Neural progenitor cell (in vitro differentiated cells): ENCODE results near the gene SLC11A2. TPM values are rescaled to one million over a fixed set of nuclear protein-coding genes. Genes with fewer than 3 reads are reported as not detected.
A peak's percentile ranks its signal among the peaks of the same experiment; 100 is the strongest.

Experiments
- DNase-seq: peaks from one replicate; pipeline ENCODE4 v3.0.0-alpha.2; 2016; ENCODE audit warnings: low spot score
- H2AFZ ChIP-seq: fragments of 200-600 bp; sonication (generic); replicated peaks from 2 replicates; pipeline ENCODE4 v1.6.1; 2016; ENCODE audit warnings: antibody characterized with exemption
- H3F3A ChIP-seq: fragments of 200-600 bp; sonication (generic); 2 replicates; pipeline ENCODE4 v1.6.1; 2016; ENCODE audit warnings: antibody characterized with exemption, low read depth
- H3K27ac ChIP-seq: fragments of 200-600 bp; sonication (generic); 2 replicates; pipeline ENCODE4 v1.5.1; 2016; ENCODE audit warnings: mild to moderate bottlenecking
- H3K27me3 ChIP-seq: fragments of 200-600 bp; sonication (generic); 2 replicates; pipeline ENCODE4 v1.6.1; 2016; ENCODE audit warnings: mild to moderate bottlenecking, moderate library complexity
- H3K36me3 ChIP-seq: fragments of 200-600 bp; sonication (generic); 2 replicates; pipeline ENCODE4 v1.5.1; 2016
- H3K4me1 ChIP-seq: fragments of 200-600 bp; sonication (generic); 2 replicates; pipeline ENCODE4 v1.6.1; 2016; ENCODE audit warnings: mixed run types
- H3K4me2 ChIP-seq: fragments of 200-600 bp; sonication (generic); 2 replicates; pipeline ENCODE4 v1.6.1; 2016
- H3K4me3 ChIP-seq: fragments of 200-600 bp; sonication (generic); 2 replicates; pipeline ENCODE4 v1.5.1; 2016
- H3K79me2 ChIP-seq: fragments of 200-600 bp; sonication (generic); 2 replicates; pipeline ENCODE4 v1.6.1; 2016; ENCODE audit warnings: low read depth
- H3K9ac ChIP-seq: fragments of 200-600 bp; sonication (generic); 2 replicates; pipeline ENCODE4 v1.6.1; 2016
- H3K9me3 ChIP-seq: fragments of 200-600 bp; sonication (generic); 2 replicates; pipeline ENCODE4 v1.5.1; 2016; ENCODE audit warnings: low read depth
- H4K20me1 ChIP-seq: fragments of 200-600 bp; sonication (generic); 2 replicates; pipeline ENCODE4 v1.6.1; 2016; ENCODE audit warnings: low read depth
- H3K27ac Mint-ChIP-seq: 3 replicates; pipeline ENCODE4 v1.8.0; 2021; ENCODE audit warnings: mixed read lengths
- H3K27me3 Mint-ChIP-seq: 2 replicates; pipeline ENCODE4 v1.8.0; 2022; ENCODE audit warnings: low read depth, mild to moderate bottlenecking, inconsistent platforms, moderate library complexity, mixed read lengths; ENCODE audit not compliant: insufficient read depth
- H3K36me3 Mint-ChIP-seq: 3 replicates; pipeline ENCODE4 v1.8.0; 2021; ENCODE audit warnings: mixed read lengths
- H3K4me1 Mint-ChIP-seq: 3 replicates; pipeline ENCODE4 v1.8.0; 2021; ENCODE audit warnings: mixed read lengths
- H3K4me3 Mint-ChIP-seq: 3 replicates; pipeline ENCODE4 v1.8.0; 2021; ENCODE audit warnings: mild to moderate bottlenecking, moderate library complexity, mixed read lengths
- H3K9me3 Mint-ChIP-seq: 3 replicates; pipeline ENCODE4 v1.8.0; 2020; ENCODE audit warnings: mixed read lengths
- CTCF ChIP-seq: fragments of 200-600 bp; sonication (generic); IDR thresholded peaks from 2 replicates; pipeline ENCODE4 v1.5.1; 2017; ENCODE audit warnings: antibody characterized with exemption, mild to moderate bottlenecking
- EZH2 ChIP-seq: fragments of 200-600 bp; sonication (generic); IDR thresholded peaks from 2 replicates; pipeline ENCODE4 v1.6.1; 2017; ENCODE audit warnings: antibody characterized with exemption, mild to moderate bottlenecking, moderate library complexity
- EZH2phosphoT487 ChIP-seq: fragments of 200-600 bp; sonication (generic); IDR thresholded peaks from 2 replicates; pipeline ENCODE4 v1.6.1; 2017; ENCODE audit warnings: antibody characterized with exemption
- total RNA-seq: library from RNA; depleted of rRNA; stranded (reverse); fragments of >200 nt; gene quantifications from 2 replicates; pipeline ENCODE4 v1.2.3, GENCODE V29; 2015; ENCODE audit warnings: low replicate concordance

SLC11A2 gene
- total RNA-seq, 1 donor from 2014 or later: 62.7 TPM

GRCh38 chr12:50988051-50988450 is 38.1 kb downstream of the SLC11A2 start:
- H3K36me3 ChIP-seq: no peaks in the 10 kb centered on the region
- no peak overlapping the region for H3K4me3 Mint-ChIP-seq
- H3K27me3 Mint-ChIP-seq: peaks cover 2% of the 10 kb centered on the region
- no peak overlapping the region for H3K4me2 ChIP-seq
- no peaks in the 10 kb centered on the region for H3K4me1 ChIP-seq
- no peak for DNase-seq
- H3K27ac ChIP-seq: no peak overlapping the region
- no peak overlapping the region for H3K9ac ChIP-seq
- peaks cover 11% of the 10 kb centered on the region for H3F3A ChIP-seq
- no peaks in the 10 kb centered on the region for H3K9me3 Mint-ChIP-seq
- no peaks in the 10 kb centered on the region for H3K9me3 ChIP-seq
- H3K27ac Mint-ChIP-seq: no peak overlapping the region
- no peaks in the 10 kb centered on the region for H3K27me3 ChIP-seq
- H3K36me3 Mint-ChIP-seq: peaks cover 21% of the 10 kb centered on the region
- no peak overlapping the region for H2AFZ ChIP-seq
- H4K20me1 ChIP-seq: peaks cover 3% of the 10 kb centered on the region
- TF ChIP-seq EZH2phosphoT487 (no peak), CTCF (no peak)
- H3K4me1 Mint-ChIP-seq: no peaks in the 10 kb centered on the region
- H3K79me2 ChIP-seq: no peaks in the 10 kb centered on the region
- no peak overlapping the region for H3K4me3 ChIP-seq

DNA sequence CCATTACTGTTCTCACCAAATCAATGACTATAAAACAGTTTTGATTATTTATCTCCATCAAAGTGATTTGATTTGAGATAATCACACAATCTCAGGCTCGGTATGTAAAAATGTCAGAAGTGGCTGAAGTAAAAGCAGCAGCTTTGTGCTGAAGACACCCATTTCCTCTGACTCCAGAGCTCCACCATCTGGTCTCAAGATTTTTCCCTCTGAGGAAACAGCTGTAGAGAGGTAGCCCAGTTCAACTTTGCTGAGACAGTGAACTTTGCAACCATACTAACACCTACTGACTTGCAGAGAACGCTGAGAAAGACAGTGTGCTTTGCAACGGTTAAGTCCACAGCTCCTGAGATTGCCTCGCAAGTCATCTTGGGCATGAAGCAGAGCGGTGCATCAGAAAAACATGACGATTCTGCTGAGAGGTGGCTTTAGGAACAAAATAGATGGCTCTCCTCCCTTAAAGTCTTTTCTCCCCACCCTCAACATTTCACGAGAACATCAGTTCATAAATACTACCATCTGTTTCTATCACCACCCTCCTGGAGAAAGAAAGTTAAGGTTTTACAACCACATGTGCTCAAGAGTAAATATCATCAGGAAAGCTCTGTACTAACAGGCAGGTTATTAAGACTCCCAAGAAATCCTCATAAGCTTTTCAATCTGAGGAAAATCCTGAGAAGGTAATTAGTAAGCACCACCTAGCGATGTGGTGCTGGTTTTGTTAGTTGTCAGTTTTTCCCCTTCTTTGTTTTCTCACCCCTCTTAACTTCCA is 39.0 kb downstream of the SLC11A2 start:
- peak overlapping the region; percentile 11 for H3K27ac Mint-ChIP-seq
- no peaks in the 10 kb centered on the region for H3K4me1 ChIP-seq
- DNase-seq: peak; percentile 50

GRCh38 chr12:50985322-50985721 is 40.9 kb downstream of the SLC11A2 start:
- peaks cover 6% of the 10 kb centered on the region for H3K4me1 Mint-ChIP-seq
- no peaks in the 10 kb centered on the region for H3K9me3 Mint-ChIP-seq
- Histone ChIP-seq H3K9me3 (no peaks in the 10 kb centered on the region), H4K20me1 (peaks cover 3% of the 10 kb centered on the region), H3K4me2 (no peak overlapping the region), H3K79me2 (no peaks in the 10 kb centered on the region), H3K27ac (no peak overlapping the region), H3K4me1 (no peaks in the 10 kb centered on the region), H3K27me3 (no peaks in the 10 kb centered on the region), H2AFZ (no peak overlapping the region), H3K4me3 (no peak overlapping the region), H3K36me3 (no peaks in the 10 kb centered on the region), H3F3A (peaks cover 11% of the 10 kb centered on the region), H3K9ac (no peak overlapping the region)
- no peaks in the 10 kb centered on the region for H3K27me3 Mint-ChIP-seq
- no peak for DNase-seq
- H3K4me3 Mint-ChIP-seq: no peak overlapping the region
- no peak overlapping the region for H3K27ac Mint-ChIP-seq
- peaks cover 8% of the 10 kb centered on the region for H3K36me3 Mint-ChIP-seq
- TF ChIP-seq EZH2: no peak
- TF ChIP-seq CTCF: no peak
- TF ChIP-seq EZH2phosphoT487: no peak

More for the DNA sequence above, 39.0 kb downstream of the SLC11A2 start:
- Histone ChIP-seq H3K79me2 (no peaks in the 10 kb centered on the region), H3K4me2 (no peak overlapping the region), H3K27me3 (no peaks in the 10 kb centered on the region), H3K9me3 (no peaks in the 10 kb centered on the region), H3F3A (peaks cover 11% of the 10 kb centered on the region), H2AFZ (no peak overlapping the region), H3K4me3 (no peak overlapping the region), H3K36me3 (no peaks in the 10 kb centered on the region), H4K20me1 (peaks cover 3% of the 10 kb centered on the region), H3K27ac (no peak overlapping the region), H3K9ac (no peak overlapping the region)
- Mint-ChIP-seq H3K9me3 (no peaks in the 10 kb centered on the region), H3K27me3 (peaks cover 2% of the 10 kb centered on the region), H3K4me1 (peaks cover under 1% of the 10 kb centered on the region), H3K36me3 (peaks cover 20% of the 10 kb centered on the region), H3K4me3 (no peak overlapping the region)
- TF ChIP-seq CTCF: peak; percentile 57
- TF ChIP-seq EZH2: no peak
